NCI-H1436 treated with DMSO at 0.1 percent for 48 hours (cell line): ENCODE results near the gene AP2A2.
"Not testable (repeated sequence)": the region's sequence is repeated elsewhere in the genome, so short reads cannot be mapped to it uniquely, and the experiment has no call there.

Experiments used
- DNase-seq: peaks from one replicate; lab custom pipeline; 2025; lab: John Stamatoyannopoulos, UW

The AP2A2 gene

DNA sequence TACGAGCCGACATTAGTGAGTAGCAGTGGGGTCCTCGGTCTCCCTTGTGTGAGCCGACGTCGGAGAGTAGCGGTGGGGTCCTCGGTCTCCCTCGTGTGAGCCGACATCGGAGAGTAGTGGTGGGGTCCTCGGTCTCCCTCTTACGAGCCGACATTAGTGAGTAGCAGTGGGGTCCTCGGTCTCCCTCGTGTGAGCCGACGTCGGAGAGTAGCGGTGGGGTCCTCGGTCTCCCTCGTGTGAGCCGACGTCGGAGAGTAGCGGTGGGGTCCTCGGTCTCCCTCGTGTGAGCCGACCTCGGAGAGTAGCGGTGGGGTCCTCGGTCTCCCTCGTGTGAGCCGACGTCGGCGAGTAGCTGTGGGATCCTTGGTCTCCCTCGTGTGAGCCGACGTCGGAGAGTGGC is 49.7 kb downstream of the AP2A2 start:
- not testable (repeated sequence) for DNase-seq

DNA sequence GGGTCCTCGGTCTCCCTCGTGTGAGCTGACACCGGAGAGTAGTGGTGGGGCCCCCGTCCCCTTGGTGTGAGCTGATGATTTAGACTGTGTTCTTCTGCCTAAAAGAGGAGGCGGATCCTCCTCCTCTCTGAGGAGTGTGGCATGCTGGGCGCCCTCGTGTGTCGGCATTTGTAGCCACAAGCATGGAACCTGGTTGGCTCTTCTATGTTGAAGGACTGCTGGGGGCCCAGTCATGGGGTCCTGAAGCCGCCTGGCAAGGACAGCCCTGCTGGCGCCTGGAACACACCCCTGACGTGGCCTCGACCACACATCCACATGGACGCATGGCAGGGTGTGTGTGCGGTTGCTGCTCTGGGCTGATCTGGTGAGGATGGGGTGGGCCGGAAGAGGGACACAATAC is 50.2 kb downstream of the AP2A2 start:
- DNase-seq, result no peak

DNA sequence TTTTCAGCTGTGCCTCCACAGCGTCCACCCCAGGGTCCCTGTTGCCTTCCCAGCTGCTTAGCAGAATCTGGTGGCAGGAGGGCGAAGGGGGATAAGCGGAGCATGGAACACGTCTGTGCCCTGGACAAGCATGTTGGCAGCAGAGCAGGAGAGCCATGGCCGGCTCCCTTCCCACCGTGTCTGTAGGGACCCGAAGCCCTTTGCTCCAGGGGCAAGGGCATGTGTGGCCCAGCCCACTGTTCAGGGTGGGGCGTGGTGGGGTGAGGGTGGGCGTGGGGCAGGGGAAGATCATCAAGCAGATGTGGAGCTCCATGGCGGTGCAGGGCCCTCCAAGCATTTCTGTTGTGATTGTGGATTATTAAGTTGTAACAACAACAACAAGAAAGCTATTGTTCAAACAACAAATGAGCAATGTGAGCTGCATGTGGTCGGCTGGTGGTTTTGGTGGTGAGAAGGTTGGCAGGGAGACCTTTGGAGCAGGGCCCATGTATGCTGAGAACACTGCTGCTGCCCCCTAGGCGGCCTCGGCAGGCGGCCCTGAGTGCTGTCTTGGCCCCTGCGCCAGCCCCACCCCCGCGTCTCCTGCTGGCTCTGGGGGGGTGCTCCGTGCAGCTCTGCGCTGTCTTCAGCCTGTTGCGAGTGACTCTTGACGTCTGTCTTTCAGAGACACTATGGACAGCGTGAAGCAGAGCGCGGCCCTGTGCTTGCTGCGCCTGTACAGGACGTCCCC is 50.9 kb downstream of the AP2A2 start:
- no peak for DNase-seq

DNA sequence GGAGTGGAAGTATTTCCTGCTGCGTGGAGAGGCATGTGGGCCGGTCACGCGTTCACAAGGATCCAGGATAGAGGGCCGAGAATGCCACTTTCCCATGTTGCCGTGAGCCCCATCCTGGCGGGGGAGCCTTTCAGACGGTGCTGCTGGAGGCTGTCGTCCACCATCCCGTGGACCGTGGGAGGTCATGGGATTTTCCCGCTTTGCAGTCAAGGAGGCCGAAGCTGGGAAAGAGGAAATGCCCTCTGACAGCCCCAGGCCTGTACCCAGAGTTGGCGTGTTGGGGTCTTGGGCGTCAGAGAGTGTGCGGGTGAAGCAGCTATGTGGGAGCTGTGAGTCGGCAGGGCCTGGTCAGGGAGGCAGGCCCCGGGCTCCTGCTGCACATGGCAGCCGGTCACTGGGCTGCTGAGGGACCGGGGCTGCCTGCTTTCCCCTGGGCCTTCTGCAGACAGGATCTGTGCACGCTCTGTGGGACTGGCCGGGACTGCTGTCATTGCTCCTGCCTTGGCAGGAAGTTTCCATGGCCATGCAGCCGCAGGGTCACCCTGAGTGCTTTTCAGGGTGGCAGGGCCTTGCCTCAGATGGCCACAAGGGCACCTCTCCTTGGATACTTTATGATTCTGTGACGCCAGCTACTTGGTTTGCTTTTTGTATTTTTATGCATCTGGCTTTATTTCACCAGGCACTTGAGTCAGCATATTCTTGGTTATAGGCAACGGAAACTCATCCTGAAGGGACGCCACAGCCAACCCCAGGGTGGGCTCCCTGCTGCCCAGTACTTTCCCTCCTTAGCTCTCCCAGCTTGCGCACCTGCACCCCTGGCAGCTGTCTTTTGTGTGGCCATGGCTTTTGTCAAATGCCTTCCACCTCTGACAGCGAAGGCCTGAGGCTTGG is 52.4 kb downstream of the AP2A2 start:
- DNase-seq, result no peak

DNA sequence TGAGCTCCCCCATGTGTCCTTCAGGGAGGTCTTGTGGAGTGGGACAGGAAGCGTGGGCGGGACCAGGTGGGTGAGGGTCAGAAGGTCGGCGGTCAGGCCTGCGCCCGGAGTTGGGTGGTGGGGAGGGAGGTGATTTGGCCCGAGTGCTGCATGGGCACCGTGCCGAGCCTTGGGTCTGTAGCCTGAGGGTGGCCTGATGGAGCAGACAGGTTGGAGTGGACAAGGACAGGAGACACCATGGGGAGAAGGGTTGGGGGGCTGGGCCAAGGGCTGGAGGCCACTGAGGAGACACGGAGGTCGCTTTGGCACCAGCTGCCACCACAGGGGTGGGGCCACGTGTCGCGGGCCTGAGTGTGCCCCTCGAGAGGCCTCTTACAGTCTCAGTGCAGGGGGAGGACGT is 53.1 kb downstream of the AP2A2 start:
- no peak for DNase-seq

DNA sequence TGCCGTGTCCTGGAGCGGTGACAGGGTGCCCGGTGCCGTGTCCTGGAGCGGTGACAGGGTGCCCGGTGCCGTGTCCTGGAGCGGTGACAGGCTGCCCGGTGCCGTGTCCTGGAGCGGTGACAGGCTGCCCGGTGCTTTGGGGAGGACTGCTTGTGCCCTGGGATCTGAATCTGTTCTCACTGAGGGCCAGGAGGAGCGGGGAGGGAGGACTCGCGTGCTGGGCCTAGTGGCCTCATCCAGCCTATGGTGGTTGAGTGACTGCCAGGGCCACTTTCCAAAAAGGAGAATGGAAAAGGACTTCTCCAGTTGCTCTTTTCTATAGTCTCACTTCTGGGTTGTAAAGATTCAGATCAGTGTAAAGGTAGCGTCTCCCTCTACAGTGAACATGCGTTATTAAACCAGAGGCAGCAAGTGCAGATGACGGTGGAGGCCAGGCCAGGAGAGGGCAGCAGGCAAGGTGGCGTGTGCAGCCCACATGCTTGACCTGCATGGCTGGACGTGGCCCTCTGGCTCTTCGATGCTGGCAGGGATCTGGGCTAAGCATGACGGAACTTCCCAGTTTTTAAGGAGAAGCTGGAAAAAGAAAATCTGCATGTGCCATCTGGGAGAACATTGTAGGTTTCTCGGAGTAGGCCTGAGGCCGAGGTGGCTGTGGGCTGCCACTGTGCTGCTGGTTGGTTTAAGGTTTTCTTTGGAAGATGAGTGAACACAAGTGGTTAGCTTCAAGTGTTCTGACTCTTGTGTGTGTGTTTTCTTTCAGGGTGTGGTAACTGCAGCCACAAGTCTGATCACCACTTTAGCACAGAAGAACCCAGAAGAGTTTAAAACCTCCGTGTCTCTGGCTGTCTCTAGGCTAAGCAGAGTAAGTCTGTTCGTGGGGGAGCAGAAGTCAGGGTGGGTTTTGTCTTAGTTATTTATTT is 55.0 kb downstream of the AP2A2 start:
- DNase-seq, result no peak

DNA sequence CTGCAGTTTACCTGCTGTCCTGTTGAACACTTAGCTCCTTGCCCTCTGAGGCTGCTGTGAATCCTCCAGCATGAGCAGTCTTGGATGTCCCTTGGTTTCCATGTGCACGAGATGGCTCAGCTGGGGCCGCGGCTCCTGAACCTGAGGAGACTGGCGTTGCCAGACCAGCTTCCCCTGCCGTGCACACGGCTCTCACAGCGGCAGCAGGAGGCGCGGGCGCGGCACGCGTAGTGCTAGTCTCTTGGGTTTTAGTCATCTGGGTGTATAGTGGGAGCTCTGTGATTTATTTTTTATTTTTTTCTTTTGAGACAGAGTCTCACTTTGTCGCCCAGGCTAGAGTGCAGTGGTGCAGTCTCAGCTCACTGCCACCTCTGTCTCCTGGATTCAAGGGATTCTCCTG is 56.1 kb downstream of the AP2A2 start:
- no peak for DNase-seq

DNA sequence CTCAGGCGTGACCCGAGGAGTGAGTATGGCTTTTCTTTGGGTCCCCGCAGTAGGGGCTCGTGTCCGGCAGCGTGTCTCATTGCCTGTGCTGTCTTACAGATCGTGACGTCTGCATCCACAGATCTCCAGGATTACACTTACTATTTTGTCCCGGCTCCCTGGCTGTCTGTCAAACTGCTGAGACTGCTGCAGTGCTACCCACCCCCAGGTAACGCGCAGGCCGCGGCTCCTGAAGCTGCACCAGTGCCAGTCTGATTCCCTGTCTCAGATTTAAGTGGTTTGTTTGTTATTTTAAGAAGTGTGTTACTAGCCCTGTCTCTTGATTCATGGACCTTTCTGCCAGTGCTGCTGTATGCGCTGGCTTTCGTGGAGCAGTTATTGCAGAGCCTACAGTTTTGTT is 58.9 kb downstream of the AP2A2 start:
- no peak for DNase-seq

DNA sequence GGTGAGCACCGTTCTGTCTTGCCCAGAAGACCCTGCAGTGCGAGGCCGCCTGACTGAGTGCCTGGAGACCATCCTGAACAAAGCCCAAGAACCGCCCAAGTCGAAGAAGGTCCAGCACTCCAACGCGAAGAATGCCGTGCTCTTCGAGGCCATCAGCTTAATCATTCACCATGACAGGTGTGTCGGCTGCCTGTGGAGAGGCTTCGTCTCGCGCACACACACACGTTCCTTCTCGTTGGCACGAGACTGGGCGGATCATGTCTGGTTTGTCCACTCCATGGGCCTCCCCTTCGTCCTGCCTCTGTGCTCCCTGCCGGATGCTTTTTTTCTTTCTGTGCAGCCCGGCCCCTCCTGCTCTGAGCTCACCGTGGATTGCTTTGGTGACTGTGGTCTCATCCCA is 59.7 kb downstream of the AP2A2 start:
- DNase-seq, result no peak

DNA sequence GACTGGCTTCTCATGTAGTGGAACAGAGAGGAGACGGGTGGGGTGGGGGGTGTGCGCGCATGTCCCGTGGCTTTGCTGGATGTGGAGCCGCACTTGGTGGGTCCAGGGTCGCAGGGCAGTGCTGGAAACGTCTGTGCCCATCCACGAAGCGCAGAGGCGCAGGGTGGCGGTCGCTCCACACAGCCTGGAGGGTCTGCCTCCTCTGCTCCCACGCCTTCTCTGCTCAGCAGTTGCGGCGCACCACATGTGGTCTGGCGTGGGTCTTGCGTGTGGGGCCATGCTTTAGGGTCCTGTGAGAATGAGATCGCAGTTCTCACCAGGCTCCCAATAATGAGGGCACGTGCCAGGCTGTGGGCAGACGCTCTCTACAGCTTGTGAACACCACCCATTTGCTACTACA is 60.2 kb downstream of the AP2A2 start:
- DNase-seq, result no peak

DNA sequence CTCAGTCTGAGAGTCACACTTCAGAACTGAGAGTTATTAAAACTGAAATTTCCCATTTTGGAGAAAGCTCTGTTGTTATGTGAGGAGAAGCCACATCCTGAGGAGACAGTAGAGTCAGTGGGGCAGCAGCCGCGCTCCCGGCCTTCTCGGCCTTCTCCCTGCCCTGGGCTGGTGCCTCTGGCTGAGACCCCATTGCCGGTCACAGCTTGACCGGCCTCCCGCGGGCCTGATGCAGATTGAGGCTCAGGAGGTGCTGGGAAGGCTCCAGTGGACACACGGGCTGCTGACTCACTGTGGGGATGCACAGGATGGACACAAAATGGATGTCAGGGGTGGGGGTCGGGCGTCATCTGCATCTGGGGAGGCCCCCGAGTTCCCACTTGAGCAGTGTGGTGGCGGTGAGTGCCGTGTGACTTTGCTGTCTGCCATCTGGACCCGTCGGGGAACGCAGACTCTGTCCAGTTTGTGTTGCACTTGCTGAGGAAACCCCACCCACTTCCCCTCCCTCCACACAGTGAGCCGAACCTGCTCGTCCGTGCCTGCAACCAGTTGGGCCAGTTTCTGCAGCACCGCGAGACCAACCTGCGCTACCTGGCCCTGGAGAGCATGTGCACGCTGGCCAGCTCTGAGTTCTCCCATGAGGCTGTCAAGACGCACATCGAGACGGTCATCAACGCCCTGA is 60.7 kb downstream of the AP2A2 start:
- no peak for DNase-seq

DNA sequence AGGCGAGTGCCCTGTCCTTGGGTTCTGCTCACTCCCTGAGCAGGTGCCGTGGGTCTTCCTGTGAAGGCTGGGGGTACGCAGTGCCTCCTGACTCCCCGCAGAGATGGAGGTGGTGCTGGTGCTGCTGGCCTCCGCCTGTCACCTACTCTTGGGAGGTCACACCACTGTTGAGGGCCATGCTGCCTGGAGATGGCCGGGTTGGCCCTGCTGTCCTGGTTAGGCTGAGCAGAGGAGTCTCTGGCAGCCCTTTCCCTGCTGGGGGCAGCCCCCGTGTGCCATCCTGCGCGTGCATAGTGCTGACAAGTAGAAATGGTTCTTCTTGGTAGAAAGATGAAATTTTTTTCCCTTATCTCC is 61.3 kb downstream of the AP2A2 start:
- DNase-seq, result no peak

DNA sequence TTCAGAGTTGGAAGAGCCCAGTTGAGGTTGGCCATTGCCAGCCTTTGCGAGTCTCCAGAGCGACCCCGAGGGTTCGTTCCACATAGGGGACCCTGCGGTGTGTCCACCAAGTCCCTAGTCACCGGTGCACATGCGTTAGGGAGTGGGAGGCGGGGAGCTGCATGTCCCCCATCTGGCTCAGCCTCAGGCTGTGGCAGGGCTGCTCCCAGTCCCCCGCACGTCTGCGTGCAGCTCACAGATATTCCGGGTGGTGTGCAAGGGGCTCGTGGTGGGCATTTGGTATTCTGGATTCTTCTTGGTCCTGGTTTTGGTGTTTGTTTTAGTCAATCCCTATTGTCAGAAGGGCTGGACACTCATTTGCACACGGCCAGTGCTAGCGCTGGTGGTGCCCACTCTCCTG is 62.0 kb downstream of the AP2A2 start:
- DNase-seq, result no peak

DNA sequence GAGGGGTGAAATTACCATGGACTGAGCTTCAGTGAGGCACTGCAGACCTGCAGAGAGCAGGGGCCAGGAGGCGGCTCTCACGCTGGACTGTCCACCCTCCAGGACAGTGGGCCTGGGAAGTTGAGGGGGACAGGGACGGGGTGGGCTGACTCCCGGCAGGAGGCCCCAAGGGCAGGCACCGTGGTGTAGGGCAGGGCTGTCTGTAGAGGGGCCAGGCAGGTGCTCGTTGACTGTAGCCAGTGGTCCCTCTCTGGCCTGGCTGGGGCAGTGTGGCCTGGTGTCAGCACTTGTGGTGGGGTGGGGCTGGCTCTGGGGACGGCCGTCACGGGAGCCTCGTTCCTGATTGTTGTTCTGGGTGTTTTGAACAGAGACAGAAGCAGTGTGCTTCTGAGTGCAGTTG is 64.4 kb downstream of the AP2A2 start:
- DNase-seq, result no peak

DNA sequence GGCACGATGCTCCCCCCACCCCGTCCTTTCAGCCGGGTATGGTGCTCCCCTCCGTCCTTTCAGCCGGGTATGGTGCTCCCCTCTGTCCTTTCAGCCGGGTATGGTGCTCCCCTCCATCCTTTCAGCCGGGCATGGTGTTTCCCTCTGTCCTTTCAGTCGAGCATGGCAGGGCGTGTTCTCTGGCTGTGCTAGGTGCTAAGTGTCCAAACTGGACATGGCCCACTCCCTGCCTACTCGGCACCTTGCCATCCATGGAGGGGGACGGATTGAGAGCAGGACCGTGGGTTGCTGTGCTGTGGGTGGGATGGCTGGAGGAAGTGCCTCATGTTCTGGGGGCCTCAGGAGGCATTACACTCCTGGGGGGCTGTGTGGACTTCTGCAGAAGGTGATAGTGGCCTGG is 65.4 kb downstream of the AP2A2 start:
- no peak for DNase-seq

DNA sequence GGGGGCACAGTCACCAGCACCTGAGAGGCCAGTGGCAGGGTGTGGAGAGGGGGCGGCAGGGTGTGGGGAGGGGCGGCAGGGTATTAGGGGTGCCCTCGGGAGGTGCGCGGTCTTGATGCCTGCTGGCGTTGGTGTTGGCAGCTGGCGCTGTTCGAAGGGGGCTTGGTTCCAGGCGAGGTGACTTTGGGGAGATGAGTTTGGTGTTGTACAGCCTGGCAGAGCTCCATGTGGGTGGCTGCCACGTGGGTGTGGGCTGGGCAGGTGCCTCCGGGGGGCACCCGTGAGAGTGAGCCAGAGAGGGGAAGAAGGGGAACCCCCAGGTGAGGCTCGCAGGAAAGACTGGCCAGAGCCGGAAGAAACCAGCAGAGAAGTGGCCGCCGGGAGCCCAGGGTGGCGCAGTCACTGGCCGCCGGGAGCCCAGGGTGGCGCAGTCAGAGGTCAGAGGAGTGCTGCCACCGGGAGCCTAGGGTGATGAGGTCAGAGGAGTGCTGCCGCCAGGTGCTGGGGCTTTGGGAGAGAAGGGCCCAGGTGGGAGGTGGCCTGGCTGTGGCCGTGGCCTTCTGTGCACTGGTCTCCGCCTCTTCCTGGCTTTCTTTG is 66.1 kb downstream of the AP2A2 start:
- no peak for DNase-seq

DNA sequence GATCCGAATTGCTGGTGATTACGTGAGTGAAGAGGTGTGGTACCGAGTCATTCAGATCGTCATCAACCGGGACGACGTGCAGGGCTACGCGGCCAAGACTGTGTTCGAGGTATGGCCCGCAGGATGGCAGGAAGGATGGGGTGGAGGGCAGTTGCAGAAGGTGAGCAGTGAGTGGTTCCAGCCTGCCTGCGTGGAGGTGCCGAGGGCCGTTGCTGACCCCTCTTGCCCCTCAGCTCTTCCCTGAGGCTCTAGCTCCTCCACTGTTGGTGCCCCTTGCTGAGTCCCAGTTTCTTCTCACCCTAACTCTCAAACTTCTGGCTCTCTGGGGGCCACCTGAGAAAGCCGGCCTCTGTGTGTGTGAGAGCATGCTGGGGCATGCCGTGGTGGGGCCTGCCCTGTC is 66.9 kb downstream of the AP2A2 start:
- no peak for DNase-seq

DNA sequence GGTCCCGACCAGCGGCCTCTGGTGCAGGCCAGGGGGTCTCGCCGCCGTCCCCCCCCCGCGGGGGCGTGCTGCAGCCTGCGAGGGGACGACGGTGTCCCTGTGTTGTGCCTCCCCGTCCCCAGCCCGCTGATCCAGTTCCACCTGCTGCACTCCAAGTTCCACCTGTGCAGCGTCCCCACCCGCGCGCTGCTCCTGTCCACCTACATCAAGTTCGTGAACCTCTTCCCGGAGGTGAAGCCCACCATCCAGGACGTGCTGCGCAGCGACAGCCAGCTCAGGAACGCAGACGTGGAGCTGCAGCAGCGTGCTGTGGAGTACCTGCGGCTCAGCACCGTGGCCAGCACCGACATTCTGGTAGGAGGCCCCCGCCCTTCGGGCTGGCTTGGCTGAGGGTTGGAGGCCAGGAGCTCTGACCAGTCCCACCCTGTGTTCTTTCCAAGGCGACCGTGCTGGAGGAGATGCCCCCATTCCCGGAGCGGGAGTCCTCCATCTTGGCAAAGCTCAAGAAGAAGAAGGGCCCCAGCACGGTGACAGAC is 68.0 kb downstream of the AP2A2 start:
- no peak for DNase-seq

DNA sequence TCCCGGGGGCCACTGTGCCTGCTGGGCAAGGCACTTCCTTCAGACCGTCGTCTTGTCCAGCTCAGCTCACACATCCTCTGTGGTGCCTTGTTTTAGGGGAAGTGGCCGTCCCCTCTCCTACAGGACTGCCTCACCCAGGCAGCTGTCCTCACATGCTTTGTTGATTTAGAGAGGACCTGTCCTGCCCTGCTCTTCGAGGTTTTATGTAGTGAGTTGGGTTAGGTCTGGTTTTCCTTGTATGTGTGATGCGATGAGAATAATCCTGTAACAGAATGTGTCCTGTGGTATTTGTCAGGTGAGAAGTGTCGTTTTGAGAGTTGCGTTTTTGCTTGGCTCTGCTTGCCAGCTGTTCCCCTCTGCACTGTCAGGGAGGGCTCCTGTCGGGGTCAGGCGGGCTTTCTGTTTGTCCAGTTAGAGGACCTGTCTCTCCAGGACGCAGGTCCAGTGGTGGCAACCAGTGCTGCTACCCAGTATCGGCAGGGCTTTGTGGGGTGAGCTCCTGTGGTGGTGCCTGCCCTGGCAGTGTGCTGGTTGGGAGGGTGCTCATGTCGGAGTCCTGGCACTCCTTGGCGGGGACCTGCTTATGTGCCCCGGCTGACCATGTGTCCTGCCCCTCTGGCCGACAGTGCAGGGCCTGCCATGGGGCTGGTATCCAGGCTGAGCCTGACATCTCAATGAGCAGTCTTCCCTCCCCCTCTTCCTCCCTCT is 69.5 kb downstream of the AP2A2 start:
- no peak for DNase-seq

DNA sequence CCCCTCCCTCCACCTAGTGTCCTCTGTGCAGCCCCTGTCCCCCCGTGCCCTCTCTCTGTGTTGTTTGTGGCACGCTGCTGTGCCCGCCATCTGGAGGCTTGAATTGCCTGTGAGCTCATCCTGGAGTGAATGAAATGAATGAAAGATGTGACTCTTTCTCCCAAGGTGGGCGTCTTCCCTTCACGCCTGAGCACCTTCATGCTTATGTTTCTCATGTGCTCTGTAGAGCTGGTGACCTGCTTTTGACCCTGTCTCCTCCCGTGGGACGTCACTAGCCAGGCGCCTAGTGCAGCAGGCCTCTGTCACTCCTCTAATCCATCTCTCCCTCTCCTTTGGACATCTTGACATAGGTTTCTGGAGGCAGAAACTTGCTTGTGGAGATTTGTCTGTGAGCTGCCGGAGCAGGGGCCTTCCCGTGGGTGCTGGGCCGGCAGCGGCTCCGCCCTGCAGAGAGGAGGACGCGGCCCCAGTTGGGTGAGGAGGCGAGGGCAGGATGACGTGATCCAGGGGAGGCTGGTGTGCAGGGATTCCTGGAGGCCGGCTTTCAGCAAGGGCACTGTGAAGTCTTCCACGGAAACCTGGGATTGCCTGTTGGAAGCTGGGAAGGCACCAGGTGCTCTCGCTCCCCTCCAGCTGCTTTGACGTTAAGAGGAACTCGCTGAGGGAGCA is 70.2 kb downstream of the AP2A2 start:
- DNase-seq, result no peak
